ENCODE data around the gene TASL.

Gene TASL

GRCh38 chrX:30572004-30572403 lies 5.6 kb downstream of the TASL start (continued):
- TF ChIP-seq ZNF692 (tag by site-specific recombination; IDR thresholded peaks at IDR 0.05) (no peak), ZNF146 (tag by site-specific recombination; IDR thresholded peaks at IDR 0.05) (no peak), PRDM4 (tag by site-specific recombination; IDR thresholded peaks at IDR 0.05) (no peak), ZNF529 (tag by site-specific recombination; IDR thresholded peaks at IDR 0.05; ENCODE audit: insufficient replicate concordance) (no peak), ZNF132 (tag by site-specific recombination; IDR thresholded peaks at IDR 0.05; ENCODE audit: borderline replicate concordance) (no peak)

- H3K36me3 ChIP-seq (ENCODE audit: control insufficient read depth in 2 of 2, insufficient read depth in 1 of 2, low read length in 2 of 2), result no peaks in the 10 kb centered on the region
Observed at GRCh38 chrX:30570505-30570904, 7.1 kb downstream of the TASL start.

GRCh38 chrX:30568136-30568535 lies 9.4 kb downstream of the TASL start:
- no peaks in the 10 kb centered on the region for H3K9me3 ChIP-seq (ENCODE audit: control insufficient read depth, insufficient read depth, low read depth, low read length)
- no peak overlapping the region for H3K4me3 ChIP-seq (ENCODE audit: low read depth, low read length)
- TF ChIP-seq GLI4 (tag by site-specific recombination; IDR thresholded peaks at IDR 0.05) (no peak), KLF9 (tag by site-specific recombination; IDR thresholded peaks at IDR 0.05; ENCODE audit: low read depth) (no peak), ZNF837 (tag by site-specific recombination; IDR thresholded peaks at IDR 0.05) (no peak), ZNF596 (tag by site-specific recombination; IDR thresholded peaks at IDR 0.05) (no peak), ZNF530 (tag by site-specific recombination; IDR thresholded peaks at IDR 0.05; ENCODE audit: low read depth) (no peak), ZNF391 (tag by site-specific recombination; IDR thresholded peaks at IDR 0.05; ENCODE audit: borderline replicate concordance, low read depth) (no peak), WT1 (tag by site-specific recombination; IDR thresholded peaks at IDR 0.05) (no peak), KLF1 (tag by site-specific recombination; IDR thresholded peaks at IDR 0.05) (no peak), ZNF626 (tag by site-specific recombination; IDR thresholded peaks at IDR 0.05) (no peak), REPIN1 (tag by site-specific recombination; IDR thresholded peaks at IDR 0.05; ENCODE audit: low read depth) (no peak), ZBTB1 (tag by site-specific recombination; IDR thresholded peaks at IDR 0.05) (no peak), BCL11A (tag by site-specific recombination; IDR thresholded peaks at IDR 0.05; ENCODE audit: low read depth) (no peak), ZBTB10 (tag by site-specific recombination; IDR thresholded peaks at IDR 0.05) (no peak), ZNF704 (tag by site-specific recombination; IDR thresholded peaks at IDR 0.05) (no peak), PRDM1 (tag by site-specific recombination; IDR thresholded peaks at IDR 0.05) (no peak)
- CTCF ChIA-PET, result interaction anchor here (0.7 kb wide), 1 partner anchor 109 kb away, joined by 3 read pairs; no protein-coding TSS in a partner anchor
- POLR2A ChIA-PET, result no interaction called here
- no peak overlapping the region for H3K27ac ChIP-seq (ENCODE audit: extremely low read depth, low read depth, low read length)
- H3K4me1 ChIP-seq (ENCODE audit: control insufficient read depth, insufficient read depth, low read length), result no peaks in the 10 kb centered on the region
- no peaks in the 10 kb centered on the region for H3K36me3 ChIP-seq (ENCODE audit: control insufficient read depth in 2 of 2, insufficient read depth in 1 of 2, low read length in 2 of 2)

More at GRCh38 chrX:30570505-30570904, 7.1 kb downstream of the TASL start:
- Histone ChIP-seq H3K27ac (ENCODE audit: extremely low read depth, low read depth, low read length) (no peak overlapping the region), H3K4me1 (ENCODE audit: control insufficient read depth, insufficient read depth, low read length) (no peaks in the 10 kb centered on the region), H3K4me3 (ENCODE audit: low read depth, low read length) (no peak overlapping the region), H3K9me3 (ENCODE audit: control insufficient read depth, insufficient read depth, low read depth, low read length) (no peaks in the 10 kb centered on the region)
- ChIA-PET CTCF (interaction anchor here (0.6 to 2.4 kb wide), 22 partner anchors 10 to 1840 kb away, joined by 3 to 13 read pairs (median 3); no protein-coding TSS in a partner anchor), POLR2A (no interaction called here)
- TF ChIP-seq ZBTB1 (tag by site-specific recombination; IDR thresholded peaks at IDR 0.05) (no peak), ZNF350 (tag by site-specific recombination; IDR thresholded peaks at IDR 0.05) (no peak), ZNF202 (tag by site-specific recombination; IDR thresholded peaks at IDR 0.05; ENCODE audit: borderline replicate concordance) (no peak), SCRT1 (tag by site-specific recombination; IDR thresholded peaks at IDR 0.05; ENCODE audit: borderline replicate concordance) (no peak), ZNF654 (tag by site-specific recombination; IDR thresholded peaks at IDR 0.05; ENCODE audit: low read depth) (peak; percentile 26), ZNF747 (tag by site-specific recombination; IDR thresholded peaks at IDR 0.05) (no peak), IKZF3 (tag by site-specific recombination; IDR thresholded peaks at IDR 0.05) (no peak)

All from HEK293 (cell line).